ENCODE data around the gene CCND3.
A peak's percentile ranks its signal among the peaks of the same experiment; 100 is the strongest.
"Not testable (repeated sequence)": the region's sequence is repeated elsewhere in the genome, so short reads cannot be mapped to it uniquely, and the experiment has no call there.

Gene CCND3

DNA sequence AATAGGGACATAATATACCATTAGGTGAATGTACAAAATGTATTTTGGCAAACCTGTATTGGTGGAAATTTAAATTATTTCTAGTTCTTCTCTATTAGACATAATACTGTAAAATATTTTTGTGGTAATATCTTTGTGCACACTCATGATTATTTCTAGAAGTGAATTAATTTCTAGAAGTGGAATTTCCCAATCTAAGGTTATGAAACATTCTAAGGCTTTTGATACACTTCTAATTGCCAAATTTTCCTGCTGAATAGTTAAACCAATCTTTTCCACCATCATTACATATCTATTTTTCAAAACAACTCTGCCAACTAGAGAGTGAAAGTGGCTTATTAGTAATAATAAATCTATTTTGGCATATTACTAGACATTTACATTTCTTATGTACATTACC is 1.8 kb upstream of the CCND3 start:
- TF ChIP-seq, protein P1, sequence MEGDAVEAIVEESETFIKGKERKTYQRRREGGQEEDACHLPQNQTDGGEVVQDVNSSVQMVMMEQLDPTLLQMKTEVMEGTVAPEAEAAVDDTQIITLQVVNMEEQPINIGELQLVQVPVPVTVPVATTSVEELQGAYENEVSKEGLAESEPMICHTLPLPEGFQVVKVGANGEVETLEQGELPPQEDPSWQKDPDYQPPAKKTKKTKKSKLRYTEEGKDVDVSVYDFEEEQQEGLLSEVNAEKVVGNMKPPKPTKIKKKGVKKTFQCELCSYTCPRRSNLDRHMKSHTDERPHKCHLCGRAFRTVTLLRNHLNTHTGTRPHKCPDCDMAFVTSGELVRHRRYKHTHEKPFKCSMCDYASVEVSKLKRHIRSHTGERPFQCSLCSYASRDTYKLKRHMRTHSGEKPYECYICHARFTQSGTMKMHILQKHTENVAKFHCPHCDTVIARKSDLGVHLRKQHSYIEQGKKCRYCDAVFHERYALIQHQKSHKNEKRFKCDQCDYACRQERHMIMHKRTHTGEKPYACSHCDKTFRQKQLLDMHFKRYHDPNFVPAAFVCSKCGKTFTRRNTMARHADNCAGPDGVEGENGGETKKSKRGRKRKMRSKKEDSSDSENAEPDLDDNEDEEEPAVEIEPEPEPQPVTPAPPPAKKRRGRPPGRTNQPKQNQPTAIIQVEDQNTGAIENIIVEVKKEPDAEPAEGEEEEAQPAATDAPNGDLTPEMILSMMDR (IDR thresholded peaks at IDR 0.05; ENCODE audit: low read depth, low read length, missing control alignments): no peak

DNA sequence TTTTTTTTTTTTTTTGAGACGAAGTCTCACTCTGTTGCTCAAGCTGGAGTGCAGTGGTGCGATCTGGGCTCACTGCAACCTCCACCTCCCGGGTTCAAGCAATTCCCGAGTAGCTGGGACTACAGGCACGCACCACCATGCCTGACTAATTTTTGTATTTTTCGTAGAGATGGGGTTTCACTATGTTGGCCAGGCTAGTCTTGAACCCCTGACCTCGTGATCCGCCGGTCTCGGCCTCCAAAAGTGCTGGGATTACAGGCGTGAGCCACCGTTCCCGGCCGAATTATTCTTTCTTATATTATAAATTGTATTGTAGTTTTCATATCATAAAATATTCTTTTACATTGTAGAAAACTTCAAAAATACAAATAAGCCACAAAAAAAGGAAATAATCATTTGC is 1.3 kb upstream of the CCND3 start:
- H3K36me3 ChIP-seq (replicated peaks); H3K4me3 ChIP-seq (ENCODE audit: low read depth, low read length); DNase-seq; H3K27ac ChIP-seq; H3K27me3 ChIP-seq (replicated peaks); in situ Hi-C loops (cut with HindIII; ENCODE audit: low pct_ligation_motif_present, low sequenced_read_pairs): not testable (repeated sequence)

More for the DNA sequence above, 1.8 kb upstream of the CCND3 start:
- DNase-seq: no peak
- Histone ChIP-seq H3K36me3 (replicated peaks) (no peaks in the 10 kb centered on the region), H3K4me3 (ENCODE audit: low read depth, low read length) (no peak overlapping the region), H3K27ac (no peak overlapping the region), H3K27me3 (replicated peaks) (no peaks in the 10 kb centered on the region)
- in situ Hi-C loops (cut with HindIII; ENCODE audit: low pct_ligation_motif_present, low sequenced_read_pairs): no loop called here

DNA sequence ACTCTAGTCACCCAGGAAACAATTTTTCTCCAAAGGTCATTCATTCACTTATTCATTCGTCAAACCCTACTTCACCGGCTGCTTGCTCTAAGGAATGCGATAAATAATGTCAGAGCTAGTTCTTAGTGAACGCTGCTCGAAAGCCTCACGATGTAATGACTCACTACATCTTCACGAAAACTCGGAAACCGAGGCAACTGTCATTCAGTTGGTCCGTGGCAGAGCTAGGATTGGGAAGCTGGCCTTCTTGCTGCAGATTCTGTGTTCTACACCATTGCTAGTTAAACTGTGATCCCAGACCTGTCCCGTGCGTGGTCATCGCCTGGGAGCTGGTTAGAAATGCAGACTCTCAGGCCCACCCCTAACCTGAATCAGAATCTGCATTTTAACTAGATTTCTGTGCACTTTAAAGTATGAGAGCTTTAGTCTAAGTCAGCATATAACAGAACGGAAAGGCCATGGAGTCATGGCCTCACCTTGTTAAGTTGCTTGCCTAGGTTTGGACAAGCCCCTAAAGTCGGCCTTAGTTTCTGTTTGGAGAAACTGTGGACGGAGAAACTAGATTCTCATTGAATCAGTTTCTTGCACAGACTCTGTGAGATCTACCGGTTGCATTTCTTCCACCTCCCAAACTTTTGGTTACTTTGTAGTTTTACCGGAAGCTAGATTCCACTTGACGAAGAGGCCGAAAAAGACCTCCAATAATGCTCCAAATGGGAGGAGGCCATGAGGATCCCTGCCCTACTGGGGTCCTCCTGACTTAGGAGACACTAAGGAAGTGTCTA is 651 bp upstream of the CCND3 start:
- H3K4me3 ChIP-seq (ENCODE audit: low read depth, low read length): peak overlapping the region; percentile 75
- DNase-seq: no peak
- H3K27me3 ChIP-seq (replicated peaks): no peaks in the 10 kb centered on the region
- TF ChIP-seq, protein P1 (IDR thresholded peaks at IDR 0.05; ENCODE audit: low read depth, low read length, missing control alignments): no peak
- in situ Hi-C loops (cut with HindIII; ENCODE audit: low pct_ligation_motif_present, low sequenced_read_pairs): no loop called here
- peak overlapping the region; percentile 53 for H3K27ac ChIP-seq
- peaks cover 3% of the 10 kb centered on the region for H3K36me3 ChIP-seq (replicated peaks)

DNA sequence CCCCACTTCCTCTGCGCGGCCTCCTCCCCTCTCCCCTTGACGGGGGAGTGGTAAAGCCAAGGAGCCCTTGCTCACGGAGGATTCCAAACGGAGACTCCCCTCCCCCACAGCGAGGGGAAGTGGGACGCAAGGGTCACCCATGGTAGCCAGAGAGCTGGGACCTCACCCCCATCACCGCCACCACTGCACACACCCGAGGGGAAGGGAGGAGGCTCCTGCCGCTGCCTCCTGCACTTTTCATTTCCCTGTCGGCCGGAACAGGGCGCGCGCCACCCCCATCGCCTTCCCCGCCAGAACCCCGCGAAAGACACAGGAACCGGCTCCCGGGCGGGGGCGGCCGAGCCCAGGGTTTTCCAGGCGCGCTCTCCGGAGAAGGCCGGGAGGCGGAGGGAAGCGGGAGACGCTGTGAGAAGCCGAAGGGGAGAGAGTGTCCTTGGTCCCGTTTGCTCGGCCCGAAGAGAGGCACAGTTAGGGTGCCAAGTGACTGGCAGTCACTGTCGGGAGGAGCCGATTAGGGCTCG is 789 bp downstream of the CCND3 start:
- TF ChIP-seq, protein P1 (IDR thresholded peaks at IDR 0.05; ENCODE audit: low read depth, low read length, missing control alignments): no peak
- in situ Hi-C loops (cut with HindIII; ENCODE audit: low pct_ligation_motif_present, low sequenced_read_pairs): no loop called here

DNA sequence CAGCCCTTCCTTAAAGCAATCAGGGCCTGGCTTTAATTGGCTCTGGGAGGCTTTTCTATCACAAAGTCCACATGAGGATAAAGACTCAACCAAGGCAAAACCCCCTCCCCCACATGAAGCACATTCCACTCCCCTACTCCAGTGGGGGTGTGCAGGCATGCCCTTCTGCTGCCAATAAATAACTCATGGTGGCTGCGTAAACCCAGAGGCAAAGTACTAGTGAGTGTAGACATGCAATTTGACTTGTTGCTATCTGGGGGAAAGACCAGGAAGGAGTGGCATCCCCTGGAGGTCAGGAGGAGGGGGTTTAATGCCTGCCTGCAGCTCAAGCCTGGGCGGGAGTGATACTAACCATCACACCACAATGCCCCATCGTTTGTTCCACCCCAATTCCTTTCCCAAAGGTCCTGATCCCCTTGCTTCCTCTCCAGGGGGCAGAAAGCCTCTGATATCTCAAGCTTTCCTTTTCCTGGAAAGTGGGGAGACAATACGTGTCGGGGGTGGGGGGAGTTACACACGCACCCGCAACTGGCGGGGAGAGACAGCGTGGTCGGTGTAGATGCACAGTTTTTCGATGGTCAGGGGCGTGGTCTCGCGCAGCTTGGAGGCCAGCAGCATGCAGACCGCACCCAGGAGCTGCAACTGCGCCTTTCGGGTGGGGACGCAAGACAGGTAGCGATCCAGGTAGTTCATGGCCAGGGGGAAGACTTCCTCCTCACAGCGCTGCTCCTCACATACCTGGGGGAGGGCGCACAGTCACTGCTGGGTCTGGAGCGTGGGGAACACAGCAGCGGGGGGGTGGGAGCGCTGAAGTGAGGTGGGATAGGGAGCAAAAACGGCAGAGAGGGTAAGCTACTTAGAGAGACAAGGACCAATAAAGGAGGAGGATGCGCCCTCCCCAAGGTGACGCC is 1.5 kb downstream of the CCND3 start:
- H3K27ac ChIP-seq: no peak overlapping the region
- peaks cover 21% of the 10 kb centered on the region for H3K36me3 ChIP-seq (replicated peaks)
- no peak for DNase-seq
- in situ Hi-C loops (cut with HindIII; ENCODE audit: low pct_ligation_motif_present, low sequenced_read_pairs): no loop called here
- peak overlapping the region; percentile 75 for H3K4me3 ChIP-seq (ENCODE audit: low read depth, low read length)
- TF ChIP-seq, protein P1 (IDR thresholded peaks at IDR 0.05; ENCODE audit: low read depth, low read length, missing control alignments): no peak
- H3K27me3 ChIP-seq (replicated peaks): no peaks in the 10 kb centered on the region

More for the DNA sequence above, 789 bp downstream of the CCND3 start:
- Histone ChIP-seq H3K27me3 (replicated peaks) (no peaks in the 10 kb centered on the region), H3K27ac (peak overlapping the region; percentile 12), H3K36me3 (replicated peaks) (peaks cover 14% of the 10 kb centered on the region), H3K4me3 (ENCODE audit: low read depth, low read length) (peak overlapping the region; percentile 75)
- no peak for DNase-seq

All from brain microvascular endothelial cell (primary cell).